GM13977 (cell line): ENCODE results near the gene SLC7A11.

ENCODE experiments used
- DNase-seq: peaks from one replicate; pipeline ENCODE4 v3.0.0; 2012; ENCODE audit warnings: low spot score
- in situ Hi-C: fragments of 300-500 bp; cut with MboI; formaldehyde crosslinking; loops from one replicate; pipeline ENCODE4 v1.12.0; 2022; ENCODE audit warnings: low sequenced_read_pairs, low pct_unique_long_range_greater_than_20kb, mixed read lengths, inconsistent platforms; ENCODE audit not compliant: unreplicated experiment
- TF ChIP-seq, protein P1 (sequence below): IDR thresholded peaks from 2 replicates; pipeline ENCODE4 v1.5.1; 2012; ENCODE audit warnings: mild to moderate bottlenecking, control low read depth; ENCODE audit not compliant: insufficient read depth; ENCODE audit errors: extremely low read depth, missing control alignments

Gene SLC7A11

DNA sequence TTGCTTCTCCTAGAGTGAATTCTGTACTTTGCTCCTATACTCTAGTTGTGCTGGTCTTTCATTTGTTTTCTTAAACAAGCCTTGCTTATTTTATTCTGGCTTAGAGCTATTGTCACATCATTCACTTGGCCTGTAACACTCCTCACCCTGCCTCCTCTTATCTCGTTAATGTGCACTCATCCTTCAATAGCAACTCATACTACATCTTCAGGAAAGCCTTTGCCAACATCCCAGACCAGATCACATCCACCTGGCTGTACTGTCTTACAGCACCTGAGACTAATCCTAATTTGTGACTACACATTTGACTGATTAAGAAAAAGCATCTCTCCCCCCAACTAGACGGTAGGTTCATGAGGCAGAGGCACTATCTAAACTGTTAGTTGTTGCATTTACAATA is 80.8 kb downstream of the SLC7A11 start:
- TF ChIP-seq, protein P1, sequence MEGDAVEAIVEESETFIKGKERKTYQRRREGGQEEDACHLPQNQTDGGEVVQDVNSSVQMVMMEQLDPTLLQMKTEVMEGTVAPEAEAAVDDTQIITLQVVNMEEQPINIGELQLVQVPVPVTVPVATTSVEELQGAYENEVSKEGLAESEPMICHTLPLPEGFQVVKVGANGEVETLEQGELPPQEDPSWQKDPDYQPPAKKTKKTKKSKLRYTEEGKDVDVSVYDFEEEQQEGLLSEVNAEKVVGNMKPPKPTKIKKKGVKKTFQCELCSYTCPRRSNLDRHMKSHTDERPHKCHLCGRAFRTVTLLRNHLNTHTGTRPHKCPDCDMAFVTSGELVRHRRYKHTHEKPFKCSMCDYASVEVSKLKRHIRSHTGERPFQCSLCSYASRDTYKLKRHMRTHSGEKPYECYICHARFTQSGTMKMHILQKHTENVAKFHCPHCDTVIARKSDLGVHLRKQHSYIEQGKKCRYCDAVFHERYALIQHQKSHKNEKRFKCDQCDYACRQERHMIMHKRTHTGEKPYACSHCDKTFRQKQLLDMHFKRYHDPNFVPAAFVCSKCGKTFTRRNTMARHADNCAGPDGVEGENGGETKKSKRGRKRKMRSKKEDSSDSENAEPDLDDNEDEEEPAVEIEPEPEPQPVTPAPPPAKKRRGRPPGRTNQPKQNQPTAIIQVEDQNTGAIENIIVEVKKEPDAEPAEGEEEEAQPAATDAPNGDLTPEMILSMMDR = no peak
- in situ Hi-C loops = no loop called here
- no peak for DNase-seq

DNA sequence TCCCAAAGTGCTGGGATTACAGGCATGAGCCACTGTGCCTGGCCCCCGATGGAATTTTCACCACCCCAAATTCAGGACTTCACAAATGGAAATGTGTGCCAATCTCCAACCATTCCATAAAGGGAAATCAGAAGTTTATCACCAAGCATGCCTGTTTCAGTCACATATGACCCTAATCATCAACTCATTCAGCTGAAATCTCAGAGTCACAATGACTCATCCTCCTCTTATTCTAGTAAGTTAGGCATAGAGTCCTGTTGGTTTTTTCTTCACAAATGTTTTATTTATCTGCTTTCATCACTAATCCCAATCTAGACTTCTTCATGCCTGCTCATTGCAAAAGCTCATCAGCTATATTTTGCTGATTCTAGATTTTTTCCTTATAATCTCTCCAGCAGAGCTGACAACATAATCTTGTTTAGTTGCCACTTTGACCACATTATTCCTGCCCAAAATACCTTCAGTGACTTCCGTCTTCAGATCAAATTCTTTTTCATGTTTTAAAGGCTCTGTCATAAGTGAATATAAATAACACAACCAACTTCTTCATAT is 83.3 kb downstream of the SLC7A11 start:
- TF ChIP-seq, protein P1 = no peak
- in situ Hi-C loops = no loop called here
- no peak for DNase-seq

DNA sequence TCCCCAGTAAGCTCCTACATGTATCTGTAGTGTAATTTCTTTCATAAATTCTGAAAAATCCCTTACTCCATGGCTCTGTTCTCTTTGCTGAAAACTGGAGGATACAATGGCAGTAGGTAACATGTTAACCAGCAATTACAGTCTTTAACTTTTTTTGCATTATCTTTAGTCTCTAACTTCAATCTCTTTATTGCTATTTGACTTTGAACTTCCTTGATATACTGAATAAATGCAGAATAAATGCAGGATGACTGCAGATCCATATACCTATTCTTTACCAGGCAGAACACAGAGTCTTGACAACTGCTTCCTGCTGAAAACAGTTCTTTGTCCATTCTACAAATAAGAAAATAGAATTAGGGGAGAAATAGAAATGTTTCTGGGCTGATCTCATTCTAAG is 101.3 kb downstream of the SLC7A11 start:
- in situ Hi-C loops = no loop called here
- DNase-seq = no peak
- TF ChIP-seq, protein P1 = no peak

DNA sequence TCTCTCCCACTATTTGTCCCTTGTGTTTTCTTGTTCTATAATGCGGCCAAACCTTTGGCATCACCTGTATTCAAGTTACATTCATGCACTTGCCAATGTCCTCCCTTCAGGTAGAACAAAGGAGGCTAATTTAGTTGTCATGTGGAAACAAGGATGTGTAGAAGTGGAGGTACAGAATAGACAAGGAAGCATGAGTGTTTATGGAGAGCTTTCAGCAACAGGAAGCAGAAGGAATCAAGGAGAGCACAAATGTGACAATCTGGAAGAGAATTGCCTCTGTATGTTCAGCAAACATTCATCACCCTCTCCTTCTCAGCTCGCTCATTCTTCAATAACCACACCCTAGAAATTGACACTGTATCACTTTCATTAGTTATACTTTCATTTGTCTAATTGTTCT is 103.4 kb downstream of the SLC7A11 start:
- DNase-seq = no peak
- in situ Hi-C loops = no loop called here
- TF ChIP-seq, protein P1 = no peak

DNA sequence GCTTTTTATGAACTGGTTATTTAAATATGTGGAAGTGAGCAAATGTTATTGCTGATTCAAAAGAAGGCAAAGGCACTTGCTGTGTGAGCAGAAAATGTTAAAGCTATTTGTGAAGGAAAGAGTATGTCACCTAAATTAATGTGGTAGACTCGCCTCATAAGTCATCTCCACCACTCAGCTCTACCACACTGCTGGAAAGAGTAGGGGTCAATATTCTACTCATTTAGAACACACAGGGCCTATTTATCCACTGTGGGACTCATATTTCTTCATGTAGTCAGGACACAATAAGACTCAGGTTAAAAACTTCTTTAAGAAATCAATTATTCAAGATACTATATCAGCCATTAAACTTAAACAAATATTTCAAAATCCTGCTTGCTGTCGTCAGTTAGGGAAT is 106.5 kb downstream of the SLC7A11 start:
- in situ Hi-C loops = no loop called here
- TF ChIP-seq, protein P1 = no peak
- no peak for DNase-seq

DNA sequence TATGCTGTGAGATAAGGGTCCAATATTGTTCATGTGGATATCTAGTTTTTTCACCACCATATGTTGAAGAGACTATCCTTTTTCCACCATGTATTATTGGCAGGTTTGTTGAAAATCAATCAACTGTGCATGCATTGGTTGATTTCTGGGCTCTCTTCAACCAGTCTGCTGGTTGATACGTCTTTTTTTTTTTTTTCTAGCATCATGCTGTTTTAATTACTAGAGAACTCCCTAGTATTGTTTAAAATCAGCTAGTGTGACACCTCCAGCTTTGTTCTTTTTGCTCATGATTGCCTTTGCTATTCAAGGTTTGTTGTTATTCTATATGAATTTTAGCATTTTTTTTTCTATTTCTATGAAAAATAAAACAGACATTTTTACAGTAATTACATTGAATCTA is 123.9 kb downstream of the SLC7A11 start:
- in situ Hi-C loops = no loop called here
- TF ChIP-seq, protein P1 = no peak
- no peak for DNase-seq

DNA sequence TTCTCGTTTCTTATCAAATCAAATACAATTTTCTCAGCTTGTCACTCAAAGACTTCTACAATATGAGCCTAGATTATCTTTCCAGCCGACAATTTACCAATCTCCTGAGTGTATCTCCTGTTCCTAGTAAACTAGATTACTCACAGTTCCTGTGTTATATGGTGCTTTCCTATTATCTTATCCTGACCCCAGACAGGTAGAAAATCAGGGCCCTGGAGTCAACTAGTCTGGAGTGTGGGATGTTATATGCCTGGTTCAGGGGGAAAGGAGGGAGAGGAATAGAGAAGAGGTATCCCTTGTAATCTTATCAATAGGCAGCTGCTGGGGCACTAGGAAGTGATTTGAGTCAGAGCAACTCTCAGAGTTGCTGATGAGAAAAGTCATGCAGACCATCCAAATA is 127.1 kb downstream of the SLC7A11 start:
- no peak for DNase-seq
- TF ChIP-seq, protein P1 = no peak
- in situ Hi-C loops = no loop called here
